ENCODE results near the gene SLC25A3. TPM values are rescaled to one million over a fixed set of nuclear protein-coding genes. Genes with fewer than 3 reads are reported as not detected.
"Not testable (repeated sequence)": the region's sequence is repeated elsewhere in the genome, so short reads cannot be mapped to it uniquely, and the experiment has no call there.

SLC25A3 gene
- total and polyA plus RNA-seq, 9 of the 15 experiments (the other 6 are each of a cell fraction or from before 2014, with no cell fraction given) = 264 to 766 (median 495) TPM

- no peaks in the 10 kb centered on the region for H3K4me1 ChIP-seq (replicated peaks in 1 of 2; ENCODE audit: control insufficient read depth in 2 of 2, insufficient read depth in 2 of 2, low read length in 2 of 2)
- no peak overlapping the region for H3K9ac ChIP-seq (ENCODE audit: insufficient read depth in 1 of 2, low read depth in 2 of 2, low read length in 2 of 2)
- POLR2A ChIA-PET = interaction anchor here (0.9 to 1.1 kb wide), 4 partner anchors 8 to 43 kb away, joined by 3 to 6 read pairs (median 3); partner anchors contain the start of gene TMPO
- WGBS (ENCODE audit: insufficient coverage, low coverage, missing lambda C conversion rate) = 69% methylated on average over 3 of the region's 3 CpGs
- no peaks in the 10 kb centered on the region for H3K9me1 ChIP-seq (ENCODE audit: control insufficient read depth, insufficient read depth, low read length)
- no peak overlapping the region for H3K4me2 ChIP-seq (ENCODE audit: insufficient read depth, low read length)
- H3K9me3 ChIP-seq (replicated peaks; ENCODE audit: control insufficient read depth, insufficient read depth, low read depth, low read length) = no peaks in the 10 kb centered on the region
- no peak overlapping the region for H2AFZ ChIP-seq (ENCODE audit: low read depth, low read length)
- no peaks in the 10 kb centered on the region for H4K20me1 ChIP-seq (replicated peaks; ENCODE audit: control insufficient read depth, insufficient read depth, low read length)
- H3K27ac ChIP-seq (ENCODE audit: extremely low read depth, low read depth, low read length) = no peak overlapping the region
- no TSS peak for BruUV-seq (replicated peaks)
- CTCF ChIA-PET (ENCODE audit: low intra/inter-chr PET ratio) = no interaction called here
- H3K79me2 ChIP-seq (ENCODE audit: control insufficient read depth, insufficient read depth, low read length) = no peaks in the 10 kb centered on the region
- H3K36me3 ChIP-seq (ENCODE audit: control insufficient read depth, insufficient read depth, low read length) = peaks cover 46% of the 10 kb centered on the region
- intact Hi-C loops (cut with micrococcal nuclease) (no loop called here), in situ Hi-C loops (cut with MboI) (no loop called here)
- FAIRE-seq = no peak
- 0 out of 2 replicates have a peak, but pooled peaks have one; percentile 8 for TF ChIP-seq PHB2 (IDR thresholded peaks at IDR 0.05; ENCODE audit: low read depth)
- 0 out of 4 replicates have a peak, but pooled peaks of 1 of the 2 experiments have one; percentile 19 for TF ChIP-seq TRIM24 (IDR thresholded peaks at IDR 0.05)
- peak; percentile 52 for TF ChIP-seq MEIS2 (IDR thresholded peaks at IDR 0.05; ENCODE audit: partially characterized antibody)
- no peak for TF ChIP-seq ZNF644 (tag; IDR thresholded peaks at IDR 0.05; ENCODE audit: low read depth)
- TF ChIP-seq SOX6 (IDR thresholded peaks at IDR 0.05) = peak; percentile 33; the same call in 1 of the 2 replicates
- DNase-seq (ENCODE audit: extremely low read depth in 1 of 4, low spot score in 3 of 4) = no peak
- H3K27me3 ChIP-seq (ENCODE audit: control insufficient read depth in 2 of 2, insufficient read depth in 2 of 2, low read length in 2 of 2) = no peaks in the 10 kb centered on the region
- ATAC-seq = peak; percentile 11; the same call in 1 of the 3 replicates
- no peak overlapping the region for H3K4me3 ChIP-seq
These were observed 41.7 kb upstream of the SLC25A3 start for GRCh38 chr12:98551787-98552186.

- H3K9ac ChIP-seq (ENCODE audit: insufficient read depth in 1 of 2, low read depth in 2 of 2, low read length in 2 of 2); H3K36me3 ChIP-seq (ENCODE audit: control insufficient read depth, insufficient read depth, low read length); H3K27me3 ChIP-seq (ENCODE audit: control insufficient read depth in 2 of 2, insufficient read depth in 2 of 2, low read length in 2 of 2); H3K27ac ChIP-seq (ENCODE audit: extremely low read depth, low read depth, low read length); H3K9me1 ChIP-seq (ENCODE audit: control insufficient read depth, insufficient read depth, low read length); H4K20me1 ChIP-seq (replicated peaks; ENCODE audit: control insufficient read depth, insufficient read depth, low read length); H3K4me3 ChIP-seq; BruUV-seq (replicated peaks); H3K4me1 ChIP-seq (replicated peaks in 1 of 2; ENCODE audit: control insufficient read depth in 2 of 2, insufficient read depth in 2 of 2, low read length in 2 of 2); in situ Hi-C loops (cut with MboI); CTCF ChIA-PET (ENCODE audit: low intra/inter-chr PET ratio); DNase-seq (ENCODE audit: extremely low read depth in 1 of 4, low spot score in 3 of 4); ATAC-seq; H3K4me2 ChIP-seq (ENCODE audit: insufficient read depth, low read length); FAIRE-seq; H3K9me3 ChIP-seq (replicated peaks; ENCODE audit: control insufficient read depth, insufficient read depth, low read depth, low read length); POLR2A ChIA-PET; H3K79me2 ChIP-seq (ENCODE audit: control insufficient read depth, insufficient read depth, low read length); H2AFZ ChIP-seq (ENCODE audit: low read depth, low read length); intact Hi-C loops (cut with micrococcal nuclease): not testable (repeated sequence)
- peak; percentile 91 for TF ChIP-seq DACH1 (IDR thresholded peaks at IDR 0.05; ENCODE audit: partially characterized antibody)
- 35% methylated on average over 4 of the region's 4 CpGs for WGBS (ENCODE audit: insufficient coverage, low coverage, missing lambda C conversion rate)
These were observed 35.4 kb upstream of the SLC25A3 start for GRCh38 chr12:98558097-98558496.

All from K562 (cell line).